GM18505 (cell line): ENCODE data around the gene ACOT12.

ENCODE experiments used
- ATAC-seq: cut with Tn5 transposase; IDR thresholded peaks from one replicate; pipeline ENCODE4 v1.9.1; 2021; ENCODE audit not compliant: unreplicated experiment
- POLR2A ChIP-seq: IDR thresholded peaks from 4 replicates; pipeline ENCODE4 v1.6.1; 2011; ENCODE audit warnings: borderline replicate concordance; ENCODE audit not compliant: insufficient read depth, insufficient read length; ENCODE audit errors: extremely low read depth

ACOT12 gene

GRCh38 chr5:81371354-81371876 is 22.5 kb downstream of the ACOT12 start:
- no peak for ATAC-seq
- no peak for TF ChIP-seq POLR2A

GRCh38 chr5:81370912-81371311 is 23.0 kb downstream of the ACOT12 start:
- TF ChIP-seq POLR2A: no peak
- ATAC-seq: no peak

- TF ChIP-seq POLR2A: no peak
- no peak for ATAC-seq
Measured at GRCh38 chr5:81365541-81365940, 28.4 kb downstream of the ACOT12 start.

GRCh38 chr5:81363093-81363871 is 30.7 kb downstream of the ACOT12 start:
- no peak for ATAC-seq
- TF ChIP-seq POLR2A: no peak

GRCh38 chr5:81361600-81361999 is 32.3 kb downstream of the ACOT12 start:
- ATAC-seq: no peak
- TF ChIP-seq POLR2A: no peak

- TF ChIP-seq POLR2A: no peak
- no peak for ATAC-seq
Measured at GRCh38 chr5:81360640-81361039, 33.3 kb downstream of the ACOT12 start.

GRCh38 chr5:81359881-81360280 is 34.1 kb downstream of the ACOT12 start:
- no peak for ATAC-seq
- TF ChIP-seq POLR2A: no peak

- no peak for ATAC-seq
- TF ChIP-seq POLR2A: no peak
Measured at GRCh38 chr5:81359108-81359507, 34.8 kb downstream of the ACOT12 start.

- no peak for ATAC-seq
- TF ChIP-seq POLR2A: no peak
Measured at GRCh38 chr5:81355291-81356251, 38.4 kb downstream of the ACOT12 start.

GRCh38 chr5:81354093-81354492 is 39.8 kb downstream of the ACOT12 start:
- ATAC-seq: no peak
- TF ChIP-seq POLR2A: no peak

GRCh38 chr5:81353189-81353588 is 40.7 kb downstream of the ACOT12 start:
- no peak for ATAC-seq
- TF ChIP-seq POLR2A: no peak

GRCh38 chr5:81350507-81350906 is 43.4 kb downstream of the ACOT12 start:
- no peak for ATAC-seq
- TF ChIP-seq POLR2A: no peak

- TF ChIP-seq POLR2A: no peak
- ATAC-seq: no peak
Measured at GRCh38 chr5:81349161-81349560, 44.8 kb downstream of the ACOT12 start.
